Esophagus muscularis mucosa (tissue), 3 donors: ENCODE data around the gene AVP.

ENCODE experiments used
- CTCF ChIP-seq, 3 experiments: fragments of 200-600 bp in 2 of 3; fragments of 450-650 bp in 1 of 3; sonication (generic) in 2 of 3; IDR thresholded peaks; one replicate each; pipeline ENCODE4 v1.5.1; 2017 to 2019; ENCODE audit warnings: antibody characterized with exemption in 3 of 3, mild to moderate bottlenecking in 2 of 3, moderate library complexity in 1 of 3
- POLR2A ChIP-seq: fragments of 450-650 bp; IDR thresholded peaks from one replicate; pipeline ENCODE4 v1.6.1; 2017; ENCODE audit warnings: antibody characterized with exemption, moderate library complexity, mild to moderate bottlenecking, low read depth

- TF ChIP-seq CTCF (IDR thresholded peaks at IDR 0.05): no peak
- TF ChIP-seq POLR2A: no peak
These were observed 36.8 kb downstream of the AVP start for GRCh38 chr20:3047486-3048419.
